ENCODE data around the gene SLC52A3.
"Not testable (repeated sequence)": the region's sequence is repeated elsewhere in the genome, so short reads cannot be mapped to it uniquely, and the experiment has no call there.

Gene SLC52A3

GRCh38 chr20:725491-725890 is 42.8 kb downstream of the SLC52A3 start:
- DNase-seq: no peak

GRCh38 chr20:724797-725196 is 43.5 kb downstream of the SLC52A3 start:
- not testable (repeated sequence) for DNase-seq

- DNase-seq: no peak
These were observed 44.5 kb downstream of the SLC52A3 start for GRCh38 chr20:723756-724155.

GRCh38 chr20:722822-723644 is 45.3 kb downstream of the SLC52A3 start:
- no peak for DNase-seq

- no peak for DNase-seq
These were observed 46.4 kb downstream of the SLC52A3 start for GRCh38 chr20:721876-722275.

GRCh38 chr20:719816-720215 is 48.5 kb downstream of the SLC52A3 start:
- peak; percentile 78 for DNase-seq

- DNase-seq: no peak
These were observed 49.2 kb downstream of the SLC52A3 start for GRCh38 chr20:719068-719467.

GRCh38 chr20:717832-718231 is 50.5 kb downstream of the SLC52A3 start:
- no peak for DNase-seq

- DNase-seq: no peak
These were observed 51.0 kb downstream of the SLC52A3 start for GRCh38 chr20:717271-717670.

GRCh38 chr20:714453-714852 is 53.8 kb downstream of the SLC52A3 start:
- no peak for DNase-seq

- no peak for DNase-seq
These were observed 56.7 kb downstream of the SLC52A3 start for GRCh38 chr20:711576-711975.

GRCh38 chr20:710780-711450 is 57.4 kb downstream of the SLC52A3 start:
- DNase-seq: no peak
